Mucosa of rectum (tissue), 2 donors: Measurements from ENCODE around the gene INHA.

Experiments used
- H3K27ac ChIP-seq, 2 donors: one replicate each; pipeline ENCODE4 v1.7.0; 2013; ENCODE audit warnings: inconsistent platforms in 2 of 2, low read depth in 2 of 2, low read length in 2 of 2
- H3K27me3 ChIP-seq, 2 donors: one replicate each; pipeline ENCODE4 v1.7.0; 2013; ENCODE audit warnings: low read length in 2 of 2; ENCODE audit not compliant: control insufficient read depth in 2 of 2, insufficient read depth in 2 of 2
- H3K36me3 ChIP-seq, 2 donors: one replicate each; pipeline ENCODE4 v1.7.0; 2013; ENCODE audit warnings: low read length in 2 of 2; ENCODE audit not compliant: control insufficient read depth in 2 of 2, insufficient read depth in 2 of 2
- H3K4me1 ChIP-seq, 2 donors: one replicate each; pipeline ENCODE4 v1.7.0; 2013; ENCODE audit warnings: low read length in 2 of 2, mild to moderate bottlenecking in 1 of 2; ENCODE audit not compliant: control insufficient read depth in 2 of 2, insufficient read depth in 2 of 2
- H3K4me3 ChIP-seq, 2 donors: one replicate each; pipeline ENCODE4 v1.7.0; 2013; ENCODE audit warnings: low read length in 2 of 2
- H3K9ac ChIP-seq, 2 donors: one replicate each; pipeline ENCODE4 v1.7.0; 2013; ENCODE audit warnings: low read length in 2 of 2, low read depth in 1 of 2, mild to moderate bottlenecking in 1 of 2
- H3K9me3 ChIP-seq, 2 donors: one replicate each; pipeline ENCODE4 v1.7.0; 2013; ENCODE audit warnings: low read length in 2 of 2; ENCODE audit not compliant: control insufficient read depth in 2 of 2
- donor health status: healthy.
- donor health status: Normal muscosa, but diverticular disease.

Gene INHA

DNA sequence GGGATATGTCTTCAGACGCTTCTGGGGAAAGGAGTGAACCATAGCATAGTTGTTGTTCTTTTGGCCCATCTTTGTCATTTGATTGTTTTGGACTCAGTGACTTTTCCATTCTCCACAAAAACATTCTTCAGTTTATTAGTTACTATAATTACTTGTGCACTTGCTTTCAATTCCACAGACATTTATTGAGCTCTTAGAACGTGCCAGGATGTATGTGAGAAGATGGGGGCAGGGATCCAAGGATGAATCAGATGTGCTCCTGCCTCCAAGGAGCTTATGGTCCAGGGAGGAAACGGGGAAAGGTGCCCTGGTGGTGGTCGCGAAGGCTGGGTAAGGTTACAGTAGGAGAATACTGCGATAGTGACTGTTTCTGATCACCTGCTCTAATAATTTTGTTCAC is 48.4 kb downstream of the INHA start:
- no peaks in the 10 kb centered on the region for H3K27me3 ChIP-seq
- no peaks in the 10 kb centered on the region for H3K4me1 ChIP-seq
- no peak overlapping the region for H3K9ac ChIP-seq
- H3K4me3 ChIP-seq = no peak overlapping the region
- peaks cover 5 to 9% of the 10 kb centered on the region in 2 donors for H3K36me3 ChIP-seq
- H3K9me3 ChIP-seq = no peaks in the 10 kb centered on the region
- no peak overlapping the region for H3K27ac ChIP-seq

DNA sequence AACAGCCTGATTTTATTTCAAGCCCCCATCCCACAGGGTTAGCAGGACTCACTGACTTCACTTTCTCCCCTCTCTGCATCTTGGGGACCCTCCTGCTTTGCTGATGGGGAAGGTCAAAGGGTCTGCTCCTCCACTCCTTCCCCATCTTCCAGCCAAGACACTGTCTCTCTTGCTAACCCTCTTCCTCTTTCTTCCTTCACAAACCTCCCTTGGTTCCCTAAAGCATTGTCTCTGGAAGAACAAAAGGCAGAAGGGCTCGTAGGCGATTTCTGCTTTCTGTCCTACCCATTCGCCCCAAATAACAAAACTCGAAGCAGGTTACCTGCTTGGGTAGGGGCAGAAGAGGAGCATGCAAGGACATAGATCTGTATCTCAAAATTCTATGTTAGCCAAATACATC is 49.8 kb downstream of the INHA start:
- Histone ChIP-seq H3K27ac (no peak overlapping the region), H3K4me3 (no peak overlapping the region), H3K36me3 (no peaks in the 10 kb centered on the region), H3K9ac (no peak overlapping the region), H3K27me3 (peaks cover 5 to 6% of the 10 kb centered on the region in 2 donors), H3K4me1 (no peaks in the 10 kb centered on the region), H3K9me3 (no peaks in the 10 kb centered on the region)

DNA sequence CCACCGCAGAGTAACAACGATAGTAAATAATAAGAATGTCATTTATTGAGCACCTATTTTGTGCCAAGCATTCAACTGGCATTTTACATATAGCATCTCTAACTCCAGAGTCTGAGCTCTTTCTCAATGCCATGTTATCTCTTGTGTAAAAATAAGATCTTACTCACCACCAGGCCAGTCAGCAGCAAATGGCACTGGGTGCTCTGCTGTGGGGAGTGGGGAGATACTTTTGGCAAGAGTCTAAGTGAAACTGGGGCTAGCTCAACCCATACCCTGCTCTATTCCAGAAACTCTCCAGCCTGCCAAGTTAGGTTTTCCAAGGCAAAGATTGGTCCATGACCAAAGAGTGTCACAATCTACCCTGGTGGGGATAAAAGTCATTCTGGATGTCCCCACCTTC is 50.4 kb downstream of the INHA start:
- Histone ChIP-seq H3K36me3 (no peaks in the 10 kb centered on the region), H3K27ac (no peak overlapping the region), H3K4me3 (no peak overlapping the region), H3K9ac (no peak overlapping the region), H3K4me1 (no peaks in the 10 kb centered on the region), H3K27me3 (peaks cover 5 to 8% of the 10 kb centered on the region in 2 donors), H3K9me3 (no peaks in the 10 kb centered on the region)

DNA sequence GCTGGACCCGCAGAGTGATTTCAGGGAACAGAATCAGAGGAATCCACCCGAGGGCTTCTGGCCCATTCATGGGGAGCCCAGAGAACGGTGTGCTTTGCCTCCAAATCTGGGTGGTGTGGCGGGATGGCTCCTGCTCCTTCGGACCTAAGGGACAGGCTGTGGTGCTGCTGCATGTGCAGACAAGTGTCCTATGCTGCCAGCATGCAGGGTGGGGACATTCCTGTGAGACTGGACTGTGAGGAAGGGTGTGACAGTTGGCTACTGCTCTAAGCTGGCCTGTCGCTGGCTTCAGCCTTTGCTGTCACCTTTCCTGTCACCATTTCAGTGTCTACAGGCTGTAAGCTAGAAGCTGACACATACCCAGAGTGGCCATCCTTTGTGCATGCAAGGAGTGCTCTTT is 52.5 kb downstream of the INHA start:
- H3K27me3 ChIP-seq = peaks cover 5 to 13% of the 10 kb centered on the region in 2 donors
- no peaks in the 10 kb centered on the region for H3K36me3 ChIP-seq
- no peaks in the 10 kb centered on the region for H3K9me3 ChIP-seq
- H3K9ac ChIP-seq = no peak overlapping the region
- H3K4me1 ChIP-seq = no peaks in the 10 kb centered on the region
- no peak overlapping the region for H3K4me3 ChIP-seq
- no peak overlapping the region for H3K27ac ChIP-seq

DNA sequence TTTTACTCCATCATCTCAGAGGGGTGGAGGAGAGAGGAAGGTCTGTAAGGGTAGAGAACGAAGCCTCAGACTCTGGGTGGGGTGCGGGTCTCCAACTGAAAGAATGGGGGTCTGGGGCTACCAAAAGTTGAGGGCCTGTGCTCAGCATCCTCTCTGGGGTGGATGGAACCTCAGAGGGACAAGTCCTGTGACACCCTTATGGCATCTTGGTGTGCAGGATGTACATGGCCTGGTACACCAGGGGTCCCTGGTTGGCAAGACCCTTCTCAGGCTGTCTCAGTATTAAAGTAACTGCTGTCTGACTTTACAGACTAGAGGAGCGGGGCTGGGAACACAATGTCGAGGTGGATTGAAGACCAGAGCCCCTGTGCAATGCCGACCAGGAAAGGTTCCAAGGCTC is 53.1 kb downstream of the INHA start:
- Histone ChIP-seq H3K27me3 (peaks cover 5 to 15% of the 10 kb centered on the region in 2 donors), H3K27ac (no peak overlapping the region), H3K4me3 (no peak overlapping the region), H3K4me1 (no peaks in the 10 kb centered on the region), H3K9me3 (no peaks in the 10 kb centered on the region), H3K9ac (no peak overlapping the region), H3K36me3 (no peaks in the 10 kb centered on the region)
